CD4-positive, alpha-beta T cell treated with Interleukin-4 for 4 hours (primary cell): ENCODE results near the gene GLS.

ENCODE experiments used
- DNase-seq: peaks from one replicate; pipeline ENCODE4 v3.0.0-alpha.2; 2020

The GLS gene

GRCh38 chr2:190887089-190887488 lies 6.5 kb downstream of the GLS start:
- DNase-seq, result peak; percentile 37

- no peak for DNase-seq
These were observed 7.8 kb downstream of the GLS start for GRCh38 chr2:190888449-190888848.

- no peak for DNase-seq
These were observed 8.7 kb downstream of the GLS start for GRCh38 chr2:190889175-190889943.

GRCh38 chr2:190891372-190891771 lies 10.8 kb downstream of the GLS start:
- no peak for DNase-seq

- DNase-seq, result no peak
These were observed 11.3 kb downstream of the GLS start for GRCh38 chr2:190891889-190892288.

- DNase-seq, result no peak
These were observed 12.5 kb downstream of the GLS start for GRCh38 chr2:190893157-190893556.

- no peak for DNase-seq
These were observed 15.9 kb downstream of the GLS start for GRCh38 chr2:190896477-190896876.

GRCh38 chr2:190903693-190904450 lies 23.3 kb downstream of the GLS start:
- no peak for DNase-seq

- DNase-seq, result no peak
These were observed 24.1 kb downstream of the GLS start for GRCh38 chr2:190904640-190905261.

GRCh38 chr2:190908532-190908931 lies 27.9 kb downstream of the GLS start:
- no peak for DNase-seq

GRCh38 chr2:190909680-190910079 lies 29.1 kb downstream of the GLS start:
- DNase-seq, result no peak

- no peak for DNase-seq
These were observed 29.9 kb downstream of the GLS start for GRCh38 chr2:190910341-190911136.

- peak; percentile 37 for DNase-seq
These were observed 31.2 kb downstream of the GLS start for GRCh38 chr2:190911813-190912212.

GRCh38 chr2:190912726-190913125 lies 32.1 kb downstream of the GLS start:
- no peak for DNase-seq

GRCh38 chr2:190913725-190914124 lies 33.1 kb downstream of the GLS start:
- no peak for DNase-seq

- no peak for DNase-seq
These were observed 36.2 kb downstream of the GLS start for GRCh38 chr2:190916829-190917228.

GRCh38 chr2:190920085-190920484 lies 39.5 kb downstream of the GLS start:
- DNase-seq, result no peak

- DNase-seq, result no peak
These were observed 41.8 kb downstream of the GLS start for GRCh38 chr2:190922376-190922775.

GRCh38 chr2:190927301-190927700 lies 46.7 kb downstream of the GLS start:
- DNase-seq, result no peak

- DNase-seq, result no peak
These were observed 49.3 kb downstream of the GLS start for GRCh38 chr2:190929919-190930318.

GRCh38 chr2:190930411-190930810 lies 49.8 kb downstream of the GLS start:
- DNase-seq, result no peak

- no peak for DNase-seq
These were observed 51.9 kb downstream of the GLS start for GRCh38 chr2:190932514-190932913.

- no peak for DNase-seq
These were observed 52.7 kb downstream of the GLS start for GRCh38 chr2:190933361-190933760.
